Cardiac muscle cell (in vitro differentiated cells and primary cell): ENCODE measurements around the gene GBF1. TPM values are rescaled to one million over a fixed set of nuclear protein-coding genes. Genes with fewer than 3 reads are reported as not detected.
A peak's percentile ranks its signal among the peaks of the same experiment; 100 is the strongest.

Source experiments
- DNase-seq, 2 donors: peaks; one replicate each; pipeline versions ENCODE4 v3.0.0 to v3.0.0-alpha.2; 2010 to 2017; ENCODE audit warnings: low read depth in 1 of 2, low spot score in 1 of 2
- H3K27ac ChIP-seq: fragments of 200-600 bp; sonication (generic); 2 replicates; pipeline ENCODE4 v1.5.1; 2016
- H3K27me3 ChIP-seq: fragments of 200-600 bp; sonication (generic); 2 replicates; pipeline ENCODE4 v1.6.0; 2016; ENCODE audit warnings: control low read depth
- H3K36me3 ChIP-seq: fragments of 200-600 bp; sonication (generic); 2 replicates; pipeline ENCODE4 v1.5.1; 2016; ENCODE audit warnings: control low read depth
- H3K4me1 ChIP-seq: fragments of 200-600 bp; sonication (generic); 2 replicates; pipeline ENCODE4 v1.8.1; 2017; ENCODE audit warnings: low read depth, mild to moderate bottlenecking, mixed run types
- H3K4me3 ChIP-seq: fragments of 200-600 bp; sonication (generic); 2 replicates; pipeline ENCODE4 v1.5.1; 2016; ENCODE audit warnings: mild to moderate bottlenecking
- H3K9me3 ChIP-seq: fragments of 200-600 bp; sonication (generic); 2 replicates; pipeline ENCODE4 v1.5.1; 2017; ENCODE audit warnings: low read depth, mild to moderate bottlenecking, control low read depth
- polyA plus RNA-seq: library from polyadenylated mRNA; unstranded; fragments of >200 nt; fragmentation: Nextera tagmentation; extraction: Ambion mirVana; gene quantifications from 2 replicates; pipeline ENCODE4 v1.2.1, GENCODE V29; 2016
- total RNA-seq: library from RNA; depleted of rRNA; stranded (reverse); fragments of >200 nt; gene quantifications from 2 replicates; pipeline ENCODE4 v1.2.3, GENCODE V29; 2016
- TF ChIP-seq, protein P1 (sequence below): IDR thresholded peaks from 2 replicates; pipeline ENCODE4 v1.5.1; 2012; ENCODE audit warnings: low read depth, mild to moderate bottlenecking, low read length

The GBF1 gene
- total and polyA plus RNA-seq, 2 experiments from 2014 or later = 42.1 to 75.6 TPM

DNA sequence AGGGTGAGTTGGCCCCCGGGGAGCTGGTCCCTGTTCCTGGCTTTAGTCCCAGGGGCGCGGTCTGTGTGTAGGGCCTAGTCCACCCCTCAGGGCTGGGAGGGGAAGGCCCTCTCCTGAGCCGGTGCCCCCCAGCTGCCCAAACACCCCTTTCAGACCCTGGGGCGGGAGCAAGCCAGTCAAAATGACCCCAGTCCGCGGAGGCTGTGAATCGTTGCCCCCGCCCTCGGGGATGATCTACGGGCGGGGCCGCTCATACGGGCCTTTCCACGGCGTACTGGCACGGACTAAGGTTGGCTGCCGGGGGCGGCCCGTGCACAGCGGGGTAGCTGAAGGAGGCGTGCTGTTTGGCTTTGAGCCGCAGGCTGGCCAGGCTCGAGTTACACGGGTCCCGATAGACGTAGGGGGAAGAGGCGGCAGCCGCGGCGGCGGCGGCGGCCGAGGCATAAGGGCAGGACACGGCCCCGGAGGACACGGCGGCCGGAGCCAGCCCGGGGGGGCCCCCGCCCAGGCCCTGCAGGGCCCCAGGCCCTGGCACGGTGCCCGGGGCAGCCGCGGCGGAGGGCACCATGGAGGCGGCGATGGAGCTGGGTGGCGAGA is 15.0 kb upstream of the GBF1 start:
- Histone ChIP-seq H3K4me1 (peaks cover 13% of the 10 kb centered on the region), H3K27me3 (peaks cover 53% of the 10 kb centered on the region), H3K9me3 (no peaks in the 10 kb centered on the region), H3K36me3 (no peaks in the 10 kb centered on the region), H3K4me3 (peak overlapping the region; percentile 18), H3K27ac (no peak overlapping the region)
- TF ChIP-seq, protein P1, sequence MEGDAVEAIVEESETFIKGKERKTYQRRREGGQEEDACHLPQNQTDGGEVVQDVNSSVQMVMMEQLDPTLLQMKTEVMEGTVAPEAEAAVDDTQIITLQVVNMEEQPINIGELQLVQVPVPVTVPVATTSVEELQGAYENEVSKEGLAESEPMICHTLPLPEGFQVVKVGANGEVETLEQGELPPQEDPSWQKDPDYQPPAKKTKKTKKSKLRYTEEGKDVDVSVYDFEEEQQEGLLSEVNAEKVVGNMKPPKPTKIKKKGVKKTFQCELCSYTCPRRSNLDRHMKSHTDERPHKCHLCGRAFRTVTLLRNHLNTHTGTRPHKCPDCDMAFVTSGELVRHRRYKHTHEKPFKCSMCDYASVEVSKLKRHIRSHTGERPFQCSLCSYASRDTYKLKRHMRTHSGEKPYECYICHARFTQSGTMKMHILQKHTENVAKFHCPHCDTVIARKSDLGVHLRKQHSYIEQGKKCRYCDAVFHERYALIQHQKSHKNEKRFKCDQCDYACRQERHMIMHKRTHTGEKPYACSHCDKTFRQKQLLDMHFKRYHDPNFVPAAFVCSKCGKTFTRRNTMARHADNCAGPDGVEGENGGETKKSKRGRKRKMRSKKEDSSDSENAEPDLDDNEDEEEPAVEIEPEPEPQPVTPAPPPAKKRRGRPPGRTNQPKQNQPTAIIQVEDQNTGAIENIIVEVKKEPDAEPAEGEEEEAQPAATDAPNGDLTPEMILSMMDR = no peak
- DNase-seq = peak; percentile 77 to 82

DNA sequence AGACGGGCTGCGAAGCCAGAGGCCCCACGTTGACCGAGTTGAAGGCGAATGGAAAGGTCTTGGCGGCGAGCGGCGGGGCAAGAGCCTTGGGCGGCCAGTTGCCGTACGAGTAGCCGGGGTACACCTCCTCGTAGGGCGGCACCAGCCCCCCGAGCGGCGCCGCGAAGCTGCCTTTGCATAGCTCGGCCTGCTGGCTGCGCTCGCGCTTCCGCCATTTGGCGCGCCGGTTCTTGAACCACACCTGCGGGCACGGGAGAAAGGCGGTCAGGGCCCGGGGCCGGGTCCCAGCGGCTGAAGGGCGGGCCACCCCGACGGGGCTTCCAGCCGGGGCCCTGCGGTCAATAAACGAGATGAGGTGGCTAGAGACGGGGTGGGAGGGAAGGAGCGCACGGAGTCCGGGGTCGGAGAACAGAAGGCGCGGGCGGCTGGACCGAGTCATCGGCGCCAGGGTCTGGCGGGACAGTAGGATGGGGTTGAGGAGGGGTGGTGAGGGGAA is 14.4 kb upstream of the GBF1 start:
- DNase-seq = peak; percentile 37 to 45
- H3K36me3 ChIP-seq = no peaks in the 10 kb centered on the region
- peaks cover 53% of the 10 kb centered on the region for H3K27me3 ChIP-seq
- no peaks in the 10 kb centered on the region for H3K9me3 ChIP-seq
- TF ChIP-seq, protein P1 = peak; percentile 41
- H3K4me1 ChIP-seq = peaks cover 14% of the 10 kb centered on the region
- H3K27ac ChIP-seq = no peak overlapping the region
- H3K4me3 ChIP-seq = peak overlapping the region; percentile 18

DNA sequence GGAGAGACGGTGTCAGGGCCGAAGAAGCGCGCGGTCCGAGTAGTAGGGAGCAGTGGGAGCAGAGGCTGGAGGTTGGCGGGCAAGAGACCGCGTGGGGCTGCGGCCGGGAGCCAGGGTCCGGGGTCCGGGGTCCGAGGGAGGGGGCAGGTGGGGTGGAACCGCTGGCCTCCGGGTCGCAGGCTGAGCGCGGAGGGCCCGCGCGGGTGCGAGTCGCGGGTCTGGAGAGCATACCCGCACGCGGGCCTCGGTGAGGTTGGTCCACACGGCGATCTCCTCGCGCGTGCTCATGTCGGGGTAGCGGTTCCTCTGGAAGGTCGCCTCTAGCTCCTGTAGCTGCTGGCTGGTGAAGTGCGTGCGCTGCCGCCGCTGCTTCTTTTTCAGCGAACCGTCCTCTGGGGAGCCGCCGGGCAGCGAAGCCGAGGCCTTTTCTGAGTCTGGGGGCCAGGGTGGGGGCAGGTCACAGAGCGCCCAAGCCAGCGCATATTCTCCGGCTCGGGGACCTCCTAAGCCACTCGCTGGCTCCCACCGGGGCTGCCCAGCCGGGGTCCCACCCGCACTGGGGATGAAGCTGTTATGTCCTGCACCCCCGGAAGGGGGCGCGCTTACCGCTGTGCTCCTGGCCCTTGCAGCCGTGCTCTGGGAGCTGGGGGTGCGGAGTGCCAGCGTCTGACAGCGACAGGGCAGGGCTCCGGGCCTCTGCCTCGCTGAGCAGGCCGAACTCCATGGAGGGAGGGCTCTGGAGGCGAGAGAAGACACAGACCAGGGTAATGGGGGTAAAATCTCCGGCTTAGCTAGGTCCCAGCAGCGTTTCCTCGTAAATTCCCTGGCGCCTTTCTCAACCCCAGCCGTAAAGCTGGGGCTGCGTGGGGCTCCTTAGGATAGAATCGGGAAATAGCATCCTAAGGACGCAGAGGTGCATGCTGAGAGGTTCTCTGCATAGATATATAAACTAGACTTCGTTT is 13.7 kb upstream of the GBF1 start:
- TF ChIP-seq, protein P1 = peak; percentile 80
- peak; percentile 33 to 52 for DNase-seq
- Histone ChIP-seq H3K9me3 (no peaks in the 10 kb centered on the region), H3K27me3 (peaks cover 48% of the 10 kb centered on the region), H3K36me3 (no peaks in the 10 kb centered on the region), H3K27ac (no peak overlapping the region), H3K4me1 (peaks cover 18% of the 10 kb centered on the region), H3K4me3 (peak overlapping the region; percentile 18)

DNA sequence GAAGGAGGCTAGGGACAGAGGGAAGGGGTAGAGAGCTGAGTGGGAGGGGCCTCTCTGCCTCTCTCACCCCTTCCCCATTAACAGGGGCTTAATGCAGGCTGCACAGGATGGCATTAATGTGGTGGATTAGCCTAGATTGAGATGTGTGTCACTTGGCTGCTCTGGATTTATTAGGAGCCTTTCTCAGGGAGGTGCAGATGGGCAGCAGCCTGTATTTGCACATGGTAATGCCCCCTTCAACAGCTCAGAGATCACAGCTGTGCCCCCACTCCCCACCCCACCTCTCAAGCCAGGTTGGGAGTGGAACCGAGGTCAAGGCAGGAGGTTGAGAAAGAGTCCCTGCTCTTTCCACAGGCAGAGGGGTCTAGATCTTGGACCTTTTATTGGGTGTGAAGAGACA is 11.3 kb upstream of the GBF1 start:
- peaks cover 18% of the 10 kb centered on the region for H3K4me1 ChIP-seq
- peaks cover 34% of the 10 kb centered on the region for H3K27me3 ChIP-seq
- no peak overlapping the region for H3K4me3 ChIP-seq
- DNase-seq = no peak
- TF ChIP-seq, protein P1 = no peak
- H3K36me3 ChIP-seq = no peaks in the 10 kb centered on the region
- H3K27ac ChIP-seq = no peak overlapping the region
- no peaks in the 10 kb centered on the region for H3K9me3 ChIP-seq

DNA sequence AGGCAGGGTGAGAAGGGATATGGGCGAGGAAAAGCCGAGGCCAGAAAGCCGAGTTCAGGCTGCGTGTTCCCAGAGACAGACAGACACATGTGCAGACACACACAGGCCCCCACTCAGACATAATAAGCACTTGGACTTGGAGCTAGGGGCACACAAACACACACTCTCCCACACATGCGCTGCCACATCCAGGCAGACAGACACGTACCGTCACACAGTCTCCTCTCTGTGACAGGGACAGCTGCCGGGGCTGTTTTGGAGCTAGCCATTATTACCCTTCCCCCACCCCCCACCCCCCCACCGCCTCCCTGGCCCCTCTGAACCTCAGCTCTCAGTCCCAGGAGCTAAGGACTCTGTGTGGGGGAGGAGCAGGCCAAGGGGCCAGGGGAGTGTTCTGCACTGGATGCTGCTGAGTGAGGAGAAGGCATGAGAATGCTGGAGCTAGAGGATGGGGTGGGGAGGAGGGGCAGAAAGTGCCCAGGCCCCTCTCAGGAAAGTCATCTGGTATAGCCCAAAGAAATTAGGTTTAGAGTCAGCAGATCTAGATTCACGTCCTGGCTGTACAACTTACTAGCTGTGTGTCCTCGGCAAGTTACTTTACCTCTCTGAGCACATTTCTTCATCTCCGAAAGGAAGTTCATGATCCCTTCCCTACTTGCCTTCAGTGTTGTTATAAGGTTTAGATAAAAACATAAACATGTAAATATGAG is 10.3 kb upstream of the GBF1 start:
- no peak overlapping the region for H3K27ac ChIP-seq
- TF ChIP-seq, protein P1 = no peak
- H3K4me3 ChIP-seq = no peak overlapping the region
- no peaks in the 10 kb centered on the region for H3K36me3 ChIP-seq
- DNase-seq = no peak
- peaks cover 23% of the 10 kb centered on the region for H3K4me1 ChIP-seq
- peaks cover 41% of the 10 kb centered on the region for H3K27me3 ChIP-seq
- H3K9me3 ChIP-seq = no peaks in the 10 kb centered on the region
